NCI-H69 (cell line): ENCODE measurements around the gene TRIO.

Experiments
- DNase-seq: peaks from one replicate; lab custom pipeline; 2025; lab: John Stamatoyannopoulos, UW

TRIO gene

DNA sequence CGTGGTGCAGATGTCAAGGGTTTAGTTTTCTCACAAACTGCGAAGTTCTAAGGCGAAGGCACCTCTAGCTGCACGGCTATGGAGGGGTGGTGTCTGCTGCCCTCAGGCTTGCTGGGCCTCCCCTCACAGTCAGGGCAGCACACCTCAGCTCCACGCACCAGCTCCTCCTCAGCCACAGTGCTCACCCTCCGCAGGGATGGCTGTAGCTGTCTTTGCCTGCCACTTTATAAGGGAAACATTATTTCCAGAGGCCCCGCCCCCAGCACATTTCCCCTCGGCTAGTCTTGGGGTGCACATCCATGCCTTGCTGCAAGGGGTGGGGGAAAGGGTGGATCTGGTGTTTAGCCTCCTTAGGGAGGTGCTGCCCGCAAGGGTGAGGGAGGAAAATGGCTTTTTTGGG is 154.6 kb downstream of the TRIO start:
- DNase-seq = no peak

DNA sequence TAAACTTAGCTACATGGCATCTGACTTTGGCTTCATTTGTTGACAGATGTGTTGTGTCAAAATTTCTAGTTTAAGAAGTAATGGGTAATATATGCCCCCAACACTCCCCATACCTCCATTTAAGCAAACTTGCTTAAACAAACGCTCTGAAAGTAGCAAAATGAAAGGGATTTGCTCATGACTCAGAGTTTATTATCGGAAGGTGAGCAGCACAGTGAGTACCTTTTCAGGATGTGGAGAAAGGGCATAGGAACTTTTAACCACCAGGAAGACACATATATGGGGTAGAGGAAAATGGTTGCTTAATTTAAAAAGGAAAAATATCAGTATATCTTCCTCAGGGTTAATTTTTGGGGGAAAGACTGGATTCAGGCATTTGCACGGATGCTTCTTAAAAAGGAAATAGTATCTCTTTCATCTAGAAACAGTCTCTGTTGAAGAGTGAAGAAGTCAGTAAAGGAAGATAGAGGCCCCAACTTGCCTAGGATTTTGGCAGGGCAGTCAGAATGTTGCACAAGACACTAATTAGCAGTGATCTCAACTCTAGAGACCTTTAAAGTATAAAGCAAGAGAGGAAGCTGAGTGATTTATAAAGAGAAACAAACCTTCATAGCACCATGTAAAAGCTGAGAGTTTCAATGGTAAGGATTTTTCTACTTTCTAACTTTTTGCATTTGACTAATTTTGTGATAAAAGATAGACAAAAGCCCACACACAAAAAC is 155.1 kb downstream of the TRIO start:
- DNase-seq = no peak

DNA sequence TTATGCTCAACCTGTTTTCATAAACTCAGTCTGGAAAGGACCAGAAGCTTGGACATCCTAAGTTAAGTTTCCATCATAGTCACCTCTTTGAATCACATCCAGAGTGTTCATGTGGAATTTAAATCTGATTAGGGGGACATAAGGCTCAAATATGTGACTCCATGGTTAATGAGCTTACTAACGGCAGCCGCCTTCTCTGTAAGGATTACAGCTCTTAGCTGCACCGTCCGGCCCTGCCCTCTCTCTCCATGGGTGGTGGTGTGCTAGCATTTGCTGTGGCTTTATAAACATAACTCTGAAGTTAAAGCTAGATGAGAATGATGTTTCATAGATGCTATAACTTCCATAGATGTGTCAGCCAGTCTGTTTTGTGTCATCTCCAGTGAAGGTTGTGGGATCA is 156.5 kb downstream of the TRIO start:
- DNase-seq = no peak

DNA sequence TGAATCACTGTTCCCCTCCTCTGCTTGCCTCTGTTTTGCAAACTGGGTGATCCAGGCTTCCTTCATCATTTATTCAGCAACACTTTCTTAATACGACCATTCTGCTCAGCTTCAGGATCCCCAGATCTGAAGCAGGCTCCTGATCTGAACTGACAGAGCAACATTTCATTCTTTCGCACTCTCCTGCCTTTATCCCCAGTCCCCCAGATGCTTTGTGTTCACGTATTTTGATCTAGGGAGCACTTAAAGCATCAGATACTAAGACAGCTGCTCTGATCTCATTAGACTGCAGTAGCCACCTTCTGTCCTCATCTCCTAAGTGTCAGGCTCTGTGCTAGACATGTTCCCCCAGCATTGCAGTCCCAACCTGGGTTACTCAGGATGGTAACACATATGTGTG is 158.0 kb downstream of the TRIO start:
- no peak for DNase-seq

DNA sequence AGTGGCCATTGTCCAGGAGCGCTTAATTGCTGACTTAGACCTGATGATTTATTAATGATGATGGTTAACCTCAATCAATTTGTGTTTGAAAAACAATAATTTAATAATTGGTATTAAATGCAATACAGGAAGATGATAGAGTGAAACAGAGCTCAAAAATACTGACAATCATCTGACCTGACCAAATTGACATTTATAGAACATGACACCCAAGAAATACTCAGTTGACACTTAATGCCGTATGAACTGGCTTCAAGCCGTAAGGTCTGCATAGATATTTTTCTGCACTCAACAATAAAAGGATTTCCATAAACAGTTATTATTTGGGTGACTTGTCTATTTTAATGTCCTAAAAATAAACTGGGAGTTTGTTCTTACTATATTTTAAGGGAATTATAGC is 159.2 kb downstream of the TRIO start:
- no peak for DNase-seq

DNA sequence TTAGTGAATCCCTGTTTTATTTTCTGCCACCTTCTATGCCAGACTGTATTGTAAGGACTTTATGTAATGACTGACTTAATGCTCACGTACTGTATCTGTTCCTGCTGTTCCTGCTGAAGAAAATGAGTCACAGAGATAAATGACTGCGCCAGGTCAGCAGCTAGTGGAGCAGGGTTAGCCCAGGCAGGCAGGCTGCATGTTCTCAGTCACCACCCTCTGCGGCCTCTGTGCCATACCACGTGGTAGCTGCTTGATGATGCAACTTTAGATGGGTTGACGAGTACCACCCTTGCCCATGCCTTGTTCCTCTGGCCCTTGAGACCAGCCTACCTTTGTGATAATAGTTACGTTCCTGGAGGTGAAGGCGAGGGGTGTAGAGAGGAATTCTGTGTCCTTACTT is 161.9 kb downstream of the TRIO start:
- DNase-seq = peak; percentile 52

DNA sequence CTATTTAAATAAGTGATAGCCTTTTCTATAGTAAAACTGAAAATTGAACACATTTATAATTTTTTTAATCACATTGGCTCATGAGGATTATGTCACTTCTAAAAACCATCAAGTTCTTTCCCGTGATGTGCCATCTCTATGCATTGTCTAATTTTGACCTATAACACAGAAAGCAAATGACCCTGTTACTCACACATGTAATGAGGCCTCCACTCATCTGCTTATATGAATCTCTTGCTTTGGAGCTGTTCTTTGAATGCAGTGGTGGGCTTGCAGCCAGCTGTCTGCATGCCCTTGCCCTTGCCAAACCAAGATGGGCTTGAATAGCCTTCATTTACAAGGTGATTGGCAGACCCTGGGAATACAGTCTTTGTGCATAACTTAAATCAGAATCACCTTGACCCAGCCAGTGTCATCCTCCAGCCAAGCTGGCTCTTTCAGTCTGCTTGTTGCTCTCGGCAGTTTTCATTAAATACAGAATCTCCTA is 163.2 kb downstream of the TRIO start:
- DNase-seq = peak; percentile 28

DNA sequence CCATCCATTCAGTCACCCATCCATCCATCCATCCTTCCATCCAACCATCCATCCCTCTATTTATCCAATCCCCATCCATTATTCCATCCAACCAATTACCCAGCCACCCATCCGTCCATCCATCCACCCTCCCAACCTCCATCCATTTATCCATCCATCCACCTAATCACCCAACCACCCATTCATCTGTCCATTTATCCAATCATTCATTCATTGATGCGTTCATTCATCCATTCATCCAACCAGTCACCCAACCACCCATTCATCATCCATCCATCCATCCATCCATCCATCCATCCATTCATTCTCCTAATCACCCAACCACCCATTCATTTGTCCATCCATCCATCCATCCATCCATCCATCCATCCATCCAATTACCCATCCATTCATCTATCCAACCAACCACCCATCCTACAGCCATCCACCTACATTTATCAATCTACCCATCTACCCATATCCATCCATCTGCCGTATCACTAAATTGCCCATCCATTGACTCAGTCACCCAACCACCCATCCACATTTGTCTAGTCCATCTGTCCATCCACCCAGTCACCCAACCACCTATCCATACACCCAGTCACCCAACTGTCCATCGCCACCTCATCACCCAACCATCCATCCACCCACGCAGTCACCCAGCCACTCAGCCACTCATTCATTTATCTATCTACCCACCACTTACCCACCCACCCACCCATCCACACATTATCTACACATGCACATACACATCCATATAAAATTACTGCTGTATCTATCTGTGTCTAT is 165.4 kb downstream of the TRIO start:
- DNase-seq = no peak

DNA sequence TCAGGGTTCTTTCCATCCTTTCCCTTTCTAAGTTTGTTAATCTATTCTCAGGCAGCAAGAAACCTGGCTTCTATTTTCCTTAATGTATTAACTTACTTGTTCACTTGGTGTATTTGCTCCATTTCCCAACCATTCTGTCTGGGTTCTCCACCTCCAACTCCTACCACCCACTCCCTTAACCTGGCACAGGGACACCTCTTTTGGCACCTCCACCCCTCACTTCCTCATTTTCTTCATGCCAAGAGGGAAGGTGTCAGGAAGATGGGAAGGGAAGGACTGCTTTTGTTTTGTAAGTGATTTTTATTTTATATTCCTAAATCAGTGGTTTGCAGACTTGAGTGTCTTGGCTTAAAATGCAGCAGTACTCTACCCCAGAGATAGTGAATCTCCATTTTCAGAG is 166.1 kb downstream of the TRIO start:
- no peak for DNase-seq

DNA sequence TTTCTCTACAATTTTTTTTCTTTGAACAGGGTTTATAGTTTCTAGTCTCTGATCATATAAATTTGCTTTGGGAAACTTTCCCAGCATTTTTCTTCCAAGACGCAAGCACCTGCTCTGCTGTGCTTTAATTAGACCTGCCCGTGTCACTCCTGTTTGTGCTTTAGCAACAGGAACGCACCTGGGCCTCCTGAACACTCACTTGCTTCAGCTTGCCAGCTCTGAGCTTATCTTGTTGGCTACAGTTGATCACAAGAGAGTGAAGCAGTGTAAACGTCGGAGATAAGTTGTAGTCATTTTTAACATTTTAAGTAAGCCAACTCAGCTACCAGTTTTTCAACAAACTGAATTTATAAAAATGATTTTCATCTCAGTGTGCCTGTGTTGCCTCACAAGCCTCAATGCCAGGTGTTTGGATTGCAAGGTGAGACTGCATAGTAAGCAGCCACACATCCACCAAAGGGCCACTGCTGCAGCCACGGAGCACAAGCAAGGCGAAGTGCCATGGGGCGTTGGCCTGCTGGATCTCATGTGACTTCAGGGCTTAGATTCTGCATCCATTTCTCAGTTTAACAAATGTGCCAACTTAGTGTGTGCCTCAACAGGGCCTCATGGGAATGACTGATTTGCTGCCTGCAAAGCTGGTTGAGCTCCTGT is 166.9 kb downstream of the TRIO start:
- DNase-seq = no peak

DNA sequence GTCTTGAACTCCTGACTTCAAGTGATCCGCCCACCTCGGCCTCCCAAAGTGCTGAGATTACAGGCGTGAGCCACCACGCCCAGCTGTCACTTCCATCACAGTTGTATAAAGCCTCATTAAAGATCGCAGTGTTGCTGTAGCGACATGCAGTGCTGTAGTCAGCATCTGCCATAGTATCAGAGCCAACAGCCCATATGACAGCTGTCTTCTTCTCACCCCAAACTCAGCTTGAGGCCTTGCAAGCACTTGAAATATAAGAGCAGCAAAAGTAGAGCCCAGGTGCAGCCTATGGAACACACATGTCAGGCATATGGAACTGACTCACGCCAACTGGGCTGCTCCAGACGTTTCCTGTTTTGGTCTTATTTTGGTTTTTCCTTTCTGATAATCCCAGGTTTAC is 167.8 kb downstream of the TRIO start:
- DNase-seq = peak; percentile 64

DNA sequence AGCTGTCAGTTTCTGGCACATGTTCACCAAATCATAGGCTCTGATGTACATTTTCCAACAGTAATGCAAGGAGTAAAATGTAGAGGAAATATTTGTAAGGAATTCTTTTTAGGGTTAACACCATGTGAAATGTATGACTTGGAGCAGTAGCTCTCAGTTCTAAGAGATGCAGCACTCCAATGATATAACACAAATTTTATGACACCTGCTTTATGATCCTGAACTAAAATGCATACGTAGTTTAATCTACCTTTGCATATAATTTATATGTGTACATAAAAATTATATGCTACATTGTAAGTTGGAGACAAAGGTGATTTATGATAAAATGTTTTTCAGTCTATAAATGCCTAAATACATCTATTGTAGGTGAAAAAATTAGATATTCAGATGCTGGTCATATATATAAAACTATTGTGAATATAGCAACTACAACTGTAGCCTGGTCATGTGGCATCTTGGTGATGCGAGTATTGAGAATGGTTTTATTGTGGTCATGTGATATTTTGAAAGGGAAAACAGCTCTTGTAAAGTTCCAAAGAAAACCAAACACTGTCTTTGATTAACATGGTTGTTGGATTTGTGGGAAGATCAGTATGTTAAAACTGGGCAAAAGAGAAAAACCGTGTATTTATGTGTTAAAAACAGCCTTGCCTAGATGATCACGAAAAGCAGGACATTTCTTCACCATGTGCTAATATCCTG is 171.0 kb downstream of the TRIO start:
- no peak for DNase-seq

DNA sequence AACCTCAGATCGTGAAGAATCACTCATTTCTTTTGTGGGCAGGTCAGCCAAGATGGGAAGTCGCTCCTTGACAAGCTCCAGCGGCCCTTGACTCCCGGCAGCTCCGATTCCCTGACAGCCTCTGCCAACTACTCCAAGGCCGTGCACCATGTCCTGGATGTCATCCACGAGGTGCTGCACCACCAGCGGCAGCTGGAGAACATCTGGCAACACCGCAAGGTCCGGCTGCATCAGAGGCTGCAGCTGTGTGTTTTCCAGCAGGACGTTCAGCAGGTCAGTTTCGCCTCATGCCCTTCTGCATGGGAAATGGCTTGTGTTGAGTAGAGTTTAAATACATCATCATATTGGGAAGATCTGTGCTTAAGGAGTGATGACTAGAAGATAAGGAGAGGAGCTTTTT is 173.3 kb downstream of the TRIO start:
- DNase-seq = no peak

DNA sequence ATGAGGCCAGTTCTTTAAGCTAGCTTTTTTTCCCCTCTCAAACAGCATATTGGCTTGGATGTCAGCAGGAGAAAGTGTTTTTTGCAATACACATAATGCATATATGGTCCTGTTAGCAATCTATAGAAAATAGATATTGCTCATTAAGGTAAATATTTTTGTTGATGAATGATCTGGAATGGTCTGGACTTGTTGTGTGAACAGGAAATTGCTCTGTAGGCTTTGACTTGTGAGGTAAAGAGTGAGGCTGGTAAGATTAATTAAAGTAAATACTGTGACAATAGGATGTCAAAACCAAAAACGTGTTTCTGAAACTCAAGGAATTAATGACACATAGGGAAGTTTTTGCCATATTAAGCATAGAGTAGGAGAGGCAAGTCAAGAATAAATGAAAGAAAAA is 176.0 kb downstream of the TRIO start:
- no peak for DNase-seq

DNA sequence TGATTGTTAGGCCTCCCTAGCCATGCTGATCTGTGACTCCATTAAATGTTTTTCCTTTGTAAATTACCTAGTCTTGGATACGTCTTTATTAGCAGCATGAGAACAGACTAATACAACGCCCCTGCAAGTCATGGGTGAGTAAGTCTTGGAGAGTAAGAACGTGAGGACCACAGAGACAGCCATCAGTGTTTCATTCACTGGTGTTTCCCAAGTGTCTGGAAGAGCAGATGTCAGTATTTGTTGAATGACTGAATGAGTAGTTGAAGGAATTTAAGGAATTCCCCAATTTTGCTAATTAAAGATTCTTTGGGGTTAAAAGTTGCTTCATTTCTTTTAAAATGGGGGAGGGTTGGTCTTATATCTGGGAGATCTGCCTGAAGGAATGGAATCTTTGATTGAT is 178.8 kb downstream of the TRIO start:
- DNase-seq = no peak

DNA sequence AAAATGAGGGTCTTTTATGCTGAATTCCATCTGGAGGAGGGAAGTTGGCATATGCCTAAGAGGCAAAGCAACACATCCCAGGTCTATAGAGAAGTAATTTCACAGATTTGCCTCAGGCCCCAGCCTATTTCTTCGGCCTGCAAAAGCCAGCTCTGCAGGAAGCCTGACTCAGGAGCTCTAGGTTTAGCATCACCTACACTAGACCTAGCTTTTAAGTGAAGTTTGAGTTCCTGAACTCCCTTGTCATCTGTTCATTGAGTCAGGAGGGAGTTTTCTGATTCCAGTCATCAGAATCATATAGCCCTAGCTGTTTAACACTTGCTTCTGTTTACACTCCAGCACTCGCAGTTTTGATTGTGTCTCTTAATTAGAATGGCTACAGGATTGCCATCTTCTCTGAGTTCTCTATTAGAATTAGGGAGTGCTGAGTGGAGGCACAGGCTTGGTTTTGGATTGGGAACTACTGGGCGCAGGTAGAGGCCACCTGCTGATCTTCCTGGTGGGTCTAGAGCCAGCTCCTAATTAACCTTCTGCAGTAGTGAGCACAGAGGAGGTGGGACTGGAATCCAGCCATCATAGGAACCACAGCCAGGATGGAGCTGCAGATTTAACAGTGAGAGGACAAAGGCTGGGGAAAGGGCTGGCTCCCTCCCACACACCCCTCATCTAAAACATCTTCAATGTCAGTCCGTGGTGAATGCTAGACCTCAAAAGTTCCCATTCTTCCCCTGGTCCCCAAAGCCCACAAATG is 179.5 kb downstream of the TRIO start:
- peak; percentile 30 for DNase-seq

DNA sequence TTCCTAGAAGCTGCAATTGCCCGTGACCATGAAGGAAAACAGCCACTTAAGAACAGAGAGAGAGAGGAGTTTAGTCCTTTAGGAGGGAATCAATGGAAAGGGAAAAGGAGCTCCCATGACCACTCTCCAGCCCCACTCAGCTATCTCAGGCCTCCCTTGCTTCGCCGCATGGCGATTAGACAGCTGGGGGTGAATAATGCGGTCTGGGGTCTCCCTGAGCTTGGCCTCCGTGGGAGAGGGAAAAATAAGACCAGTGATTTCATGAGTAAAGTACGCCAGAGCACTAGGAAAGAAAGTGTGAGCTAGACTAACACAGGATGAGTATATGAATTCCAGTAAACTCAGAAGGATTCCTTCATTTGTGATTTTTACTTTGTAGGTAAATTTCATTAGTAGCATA is 180.3 kb downstream of the TRIO start:
- DNase-seq = no peak

DNA sequence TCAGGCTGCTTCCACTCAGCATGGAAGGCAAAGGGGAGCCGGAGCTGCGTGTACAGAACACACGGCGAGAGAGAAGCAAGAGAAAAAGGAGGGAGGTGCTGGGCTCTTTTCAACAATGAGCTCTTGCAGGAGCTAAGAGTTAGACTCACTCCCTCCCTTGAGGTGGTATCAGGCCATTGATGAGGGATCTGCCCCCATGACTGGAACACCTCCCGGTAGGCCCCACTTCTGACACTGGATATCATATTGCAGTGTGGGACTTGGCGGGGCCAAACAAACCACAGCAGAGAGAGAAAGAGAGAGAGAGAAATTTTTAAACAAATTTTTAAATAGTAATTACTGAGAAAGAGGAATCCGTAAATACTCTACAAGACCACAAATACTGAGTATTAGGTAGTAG is 182.2 kb downstream of the TRIO start:
- DNase-seq = no peak

DNA sequence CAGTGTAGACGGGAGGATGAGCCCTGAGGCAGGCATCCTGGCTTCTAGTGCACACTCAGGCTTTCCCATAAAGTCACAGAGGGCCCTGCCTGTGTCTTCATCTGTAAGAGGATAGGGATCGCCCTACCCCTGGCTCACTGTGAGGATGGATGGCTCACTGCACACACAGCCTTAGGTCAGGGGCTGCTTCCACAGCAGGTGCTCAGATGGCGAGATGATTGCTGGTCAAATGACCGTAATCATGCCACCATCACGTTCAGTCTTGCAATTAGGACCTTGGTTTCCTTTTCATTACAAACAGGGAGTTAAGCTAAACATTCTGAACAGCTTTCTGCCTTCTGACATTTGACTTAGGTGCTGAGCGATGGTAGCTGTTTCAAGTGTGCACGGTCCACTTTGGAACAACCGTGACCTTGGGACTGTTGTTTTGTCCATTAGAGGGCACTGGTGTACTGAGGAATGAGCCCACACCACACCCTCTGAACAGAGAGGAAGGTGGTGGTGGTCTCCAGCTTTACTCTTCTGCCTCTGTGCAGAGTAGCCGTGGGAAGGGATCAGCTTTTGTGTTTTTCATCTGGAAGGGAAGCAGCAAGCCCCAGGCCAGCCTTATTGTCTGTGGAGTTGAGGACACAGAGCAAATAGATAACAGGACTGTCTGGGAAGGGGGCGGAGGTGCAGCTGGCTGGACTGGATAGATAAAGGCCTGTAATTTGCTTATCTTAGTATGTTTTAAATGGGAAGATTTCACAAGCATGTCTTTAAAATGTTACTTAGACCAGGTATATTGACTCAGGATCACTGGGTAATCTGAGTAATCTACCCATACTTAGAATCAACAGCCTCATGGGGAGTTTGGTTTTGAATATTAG is 183.1 kb downstream of the TRIO start:
- peak; percentile 64 for DNase-seq

DNA sequence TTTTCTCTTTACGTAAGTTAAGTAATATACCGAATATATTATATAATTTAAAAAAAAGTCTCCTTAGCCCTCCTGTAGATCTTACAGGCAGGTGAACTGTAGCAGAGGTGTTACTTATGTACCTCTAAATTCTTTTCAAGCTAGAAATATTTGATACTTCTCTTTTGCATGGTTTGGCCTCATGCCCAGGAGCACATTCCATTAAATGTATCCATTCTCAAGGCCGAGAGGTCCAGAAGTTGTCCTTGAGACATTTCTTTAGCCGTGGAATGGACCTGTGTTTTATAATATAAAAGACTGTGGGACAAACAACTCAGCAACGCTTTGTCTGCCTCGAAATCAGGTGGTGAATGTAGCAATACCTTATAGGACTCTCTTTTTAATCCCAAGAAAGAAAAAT is 184.5 kb downstream of the TRIO start:
- DNase-seq = no peak

DNA sequence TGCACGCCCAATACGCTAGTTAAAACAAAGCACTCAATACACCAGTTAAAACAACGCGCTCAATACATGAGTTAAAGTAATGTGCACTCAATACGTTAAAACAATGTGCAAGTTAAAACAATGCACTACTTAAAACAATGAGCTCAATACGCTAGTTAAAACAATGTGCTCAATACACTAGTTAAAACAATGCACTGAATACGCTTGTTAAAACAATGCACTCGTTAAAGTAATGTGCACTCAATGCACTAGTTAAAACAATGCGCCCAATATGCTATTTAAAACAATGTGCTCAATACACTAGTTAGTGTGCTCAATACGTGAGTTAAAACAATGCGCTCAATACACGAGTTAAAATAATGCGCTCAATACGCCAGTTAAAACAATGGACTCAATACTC is 185.0 kb downstream of the TRIO start:
- no peak for DNase-seq
